GM19351 (cell line): ENCODE data around the gene CXCR2.
A peak's percentile ranks its signal among the peaks of the same experiment; 100 is the strongest.

Experiments used
- ATAC-seq: cut with Tn5 transposase; IDR thresholded peaks from one replicate; pipeline ENCODE4 v1.9.1; 2021; ENCODE audit warnings: mild to moderate bottlenecking, moderate library complexity; ENCODE audit not compliant: unreplicated experiment

CXCR2 gene

GRCh38 chr2:218180467-218181114 lies 54.8 kb downstream of the CXCR2 start:
- ATAC-seq: no peak

GRCh38 chr2:218184331-218184730 lies 58.5 kb downstream of the CXCR2 start:
- ATAC-seq: no peak

- ATAC-seq: peak; percentile 69
Measured at GRCh38 chr2:218186355-218186766, 60.5 kb downstream of the CXCR2 start.
